B cell (primary cell): ENCODE measurements around the gene KCNK7. TPM values are rescaled to one million over a fixed set of nuclear protein-coding genes. Genes with fewer than 3 reads are reported as not detected.

Source experiments
- ATAC-seq: fragments of 200-7000 bp; cut with Tn5 transposase; one replicate; pipeline ENCODE4 v1.10.0; 2021; ENCODE audit warnings: low read depth, mild to moderate bottlenecking, moderate number of reproducible peaks, moderate library complexity
- CTCF ChIA-PET: fragments of 350-600 bp; sonication (Branson Sonifier 250); formaldehyde crosslinking; loops from one replicate; lab custom pipeline; 2021; ENCODE audit warnings: antibody characterized with exemption, inconsistent platforms; lab: Charles Lee
- POLR2A ChIA-PET: fragments of 350-600 bp; sonication (Branson Sonifier 250); formaldehyde crosslinking; loops from one replicate; lab custom pipeline; 2021; ENCODE audit warnings: antibody characterized with exemption; lab: Charles Lee
- DNase-seq: peaks from one replicate; pipeline ENCODE4 v3.0.0; 2013
- H2AFZ ChIP-seq: 2 replicates; pipeline ENCODE4 v1.6.1; 2012; ENCODE audit warnings: mild to moderate bottlenecking, low read depth, low read length; ENCODE audit not compliant: insufficient read depth, poor library complexity, severe bottlenecking
- H3K27ac ChIP-seq, 2 donors: 1 replicate in 1 of 2; 2 replicates in 1 of 2; pipeline ENCODE4 v1.5.1; 2012 to 2013; ENCODE audit warnings: low read length in 2 of 2, mild to moderate bottlenecking in 2 of 2, moderate library complexity in 1 of 2
- H3K27me3 ChIP-seq, 4 experiments: fragments of 200-600 bp in 1 of 4; sonication (generic) in 1 of 4; replicated peaks in 1 of 4; 1 replicate in 2 of 4; 2 replicates in 2 of 4; pipeline versions ENCODE4 v1.6.1 to v1.7.0; 2013 to 2016; ENCODE audit warnings: low read length in 3 of 4, mild to moderate bottlenecking in 2 of 4, mixed read lengths in 1 of 4, moderate library complexity in 1 of 4; ENCODE audit not compliant: insufficient read depth in 4 of 4, control insufficient read depth in 3 of 4; ENCODE audit errors: control extremely low read depth in 1 of 4
- H3K36me3 ChIP-seq, 2 experiments: replicated peaks in 1 of 2; 1 replicate in 1 of 2; 2 replicates in 1 of 2; pipeline versions ENCODE4 v1.6.1 to v1.7.1; 2013; ENCODE audit warnings: low read length in 1 of 2; ENCODE audit not compliant: insufficient read depth in 2 of 2, control insufficient read depth in 1 of 2; ENCODE audit errors: control extremely low read depth in 1 of 2, extremely low read depth in 1 of 2
- H3K4me1 ChIP-seq, 2 donors: fragments of 200-600 bp in 1 of 2; sonication (generic) in 1 of 2; 1 replicate in 1 of 2; 2 replicates in 1 of 2; pipeline versions ENCODE4 v1.5.1 to v1.6.1; 2013 to 2017; ENCODE audit warnings: low read length in 2 of 2; ENCODE audit not compliant: control insufficient read depth in 2 of 2, insufficient read depth in 2 of 2
- H3K4me2 ChIP-seq: replicated peaks from 2 replicates; pipeline ENCODE3; 2012; ENCODE audit warnings: mild to moderate bottlenecking, low read depth, low read length; ENCODE audit not compliant: poor library complexity, severe bottlenecking
- H3K4me3 ChIP-seq, 5 experiments: fragments of 200-600 bp in 1 of 5; sonication (generic) in 1 of 5; 1 replicate in 3 of 5; 2 replicates in 2 of 5; pipeline versions ENCODE4 v1.5.1 to v1.7.0; 2011 to 2016; ENCODE audit warnings: low read length in 4 of 5, mild to moderate bottlenecking in 4 of 5, low read depth in 2 of 5, control low read depth in 1 of 5, moderate library complexity in 1 of 5; ENCODE audit not compliant: insufficient read depth in 1 of 5; ENCODE audit errors: control extremely low read depth in 1 of 5, extremely low read depth in 1 of 5
- H3K79me2 ChIP-seq: fragments of 200-600 bp; sonication (generic); one replicate; pipeline ENCODE4 v1.6.0; 2016; ENCODE audit warnings: low read length; ENCODE audit not compliant: control insufficient read depth, insufficient read depth
- H3K9ac ChIP-seq: fragments of 200-600 bp; sonication (generic); 2 replicates; pipeline ENCODE4 v1.6.1; 2017; ENCODE audit warnings: mild to moderate bottlenecking, low read length, moderate library complexity
- H3K9me3 ChIP-seq, 3 donors: one replicate each; pipeline versions ENCODE4 v1.6.1 to v1.7.1; 2013; ENCODE audit warnings: low read length in 2 of 3; ENCODE audit not compliant: control insufficient read depth in 2 of 3, insufficient read depth in 1 of 3; ENCODE audit errors: control extremely low read depth in 1 of 3
- H4K20me1 ChIP-seq: 2 replicates; pipeline ENCODE4 v1.6.0; 2012; ENCODE audit warnings: mild to moderate bottlenecking, low read length; ENCODE audit not compliant: insufficient read depth, control insufficient read depth, poor library complexity, severe bottlenecking
- H3K27ac Mint-ChIP-seq: one replicate; pipeline ENCODE4 v1.8.0; 2021; ENCODE audit warnings: mixed read lengths
- H3K27me3 Mint-ChIP-seq: one replicate; pipeline ENCODE4 v1.8.0; 2021; ENCODE audit warnings: mixed read lengths
- H3K4me1 Mint-ChIP-seq: one replicate; pipeline ENCODE4 v1.8.0; 2021; ENCODE audit warnings: mixed read lengths
- H3K4me3 Mint-ChIP-seq: one replicate; pipeline ENCODE4 v1.8.0; 2021; ENCODE audit warnings: mixed read lengths
- H3K9me3 Mint-ChIP-seq: one replicate; pipeline ENCODE4 v1.8.0; 2022; ENCODE audit warnings: mixed read lengths; ENCODE audit not compliant: insufficient read depth
- CTCF ChIP-seq: fragments of 200-600 bp; IDR thresholded peaks from one replicate; pipeline ENCODE4 v1.8.0; 2022; ENCODE audit warnings: antibody characterized with exemption, mild to moderate bottlenecking
- EZH2 ChIP-seq: IDR thresholded peaks from 2 replicates; pipeline ENCODE4 v1.6.1; 2012; ENCODE audit warnings: borderline replicate concordance, low read depth, mild to moderate bottlenecking, moderate library complexity, low read length; ENCODE audit not compliant: insufficient read depth, poor library complexity, severe bottlenecking
- WGBS: methylation state at CpG from one replicate; pipeline ENCODE4 v1.1.5; 2013; ENCODE audit warnings: missing lambda C conversion rate; ENCODE audit not compliant: insufficient coverage; 5-methylcytosine and 5-hydroxymethylcytosine counted together
- intact Hi-C: fragments of 100-400 bp; cut with micrococcal nuclease; formaldehyde crosslinking; loops from one replicate; pipeline ENCODE4 v1.10.0; 2022
- polyA plus RNA-seq: library from polyadenylated mRNA; depleted of rRNA; stranded (reverse); fragments of >200 nt; gene quantifications from 2 replicates; pipeline ENCODE4 v1.2.3, GENCODE V29; 2012
- total RNA-seq, 2 donors: library from RNA; stranded (reverse); fragments of 120-200 nt in 1 of 2; gene quantifications; 1 replicate in 1 of 2; 2 replicates in 1 of 2; pipeline versions ENCODE4 v1.2.3 to v1.2.4, GENCODE V29; 2013 to 2022

The KCNK7 gene
- total and polyA plus RNA-seq, 2 donors (not counting 1 experiment from before 2014, with no cell fraction given): 2.2 to 3.5 TPM

DNA sequence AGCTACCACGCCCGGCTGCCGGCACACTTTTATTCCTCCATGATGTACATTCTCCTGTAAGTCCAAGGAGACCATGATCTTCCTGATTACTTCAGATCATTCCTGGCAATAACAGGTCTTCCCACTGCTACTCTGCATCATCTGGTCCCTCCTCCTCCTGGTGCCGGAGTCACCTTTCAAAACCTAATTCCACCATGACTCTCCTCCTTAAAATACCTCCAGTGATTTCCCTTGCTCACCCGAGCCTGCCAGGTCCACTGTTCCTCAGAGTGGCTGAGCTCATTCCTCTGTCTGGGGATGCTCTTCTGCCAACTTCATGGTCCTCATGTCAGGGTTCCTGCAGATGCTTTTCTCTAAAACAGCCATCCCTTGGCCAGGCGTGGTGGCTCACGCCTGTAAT lies 33.6 kb downstream of the KCNK7 start:
- Histone ChIP-seq H3K79me2 (peaks cover 82% of the 10 kb centered on the region), H3K4me3 (no peak overlapping the region), H3K4me1 (peaks cover 28 to 39% of the 10 kb centered on the region in 2 donors), H3K27ac (no peak overlapping the region), H3K9me3 (no peaks in the 10 kb centered on the region), H3K4me2 (no peak overlapping the region), H2AFZ (no peak overlapping the region), H3K27me3 (no peaks in the 10 kb centered on the region), H4K20me1 (peaks cover 3% of the 10 kb centered on the region), H3K36me3 (no peaks in the 10 kb centered on the region), H3K9ac (no peak overlapping the region)
- POLR2A ChIA-PET: interaction anchor here (0.7 kb wide), 1 partner anchor 77 kb away, joined by 4 read pairs; no protein-coding TSS in a partner anchor
- Mint-ChIP-seq H3K4me3 (no peak overlapping the region), H3K9me3 (no peaks in the 10 kb centered on the region), H3K27ac (peak overlapping the region; percentile 26), H3K4me1 (peaks cover 27% of the 10 kb centered on the region), H3K27me3 (peaks cover 3% of the 10 kb centered on the region)
- TF ChIP-seq EZH2 (no peak), CTCF (no peak)
- CTCF ChIA-PET: interaction anchor here (0.6 to 2.4 kb wide), 8 partner anchors 8 to 323 kb away, joined by 3 to 18 read pairs (median 4); partner anchors contain the start of gene FAM89B
- no peak for DNase-seq
- no peak for ATAC-seq
- intact Hi-C loops: no loop called here
- 100% methylated on average over 7 of the region's 7 CpGs for WGBS

- POLR2A ChIA-PET: interaction anchor here (0.7 to 1.1 kb wide), 6 partner anchors 7 to 513 kb away, joined by 4 to 11 read pairs (median 6); partner anchors contain the start of gene FAM89B
- Mint-ChIP-seq H3K9me3 (no peaks in the 10 kb centered on the region), H3K4me3 (peak overlapping the region; percentile 13), H3K4me1 (peaks cover 21% of the 10 kb centered on the region), H3K27ac (peak overlapping the region; percentile 63), H3K27me3 (peaks cover 3% of the 10 kb centered on the region)
- no peaks in the 10 kb centered on the region for H3K27me3 ChIP-seq
- intact Hi-C loops: no loop called here
- no peak overlapping the region for H3K4me3 ChIP-seq
- TF ChIP-seq CTCF (no peak), EZH2 (no peak)
- H3K9ac ChIP-seq: no peak overlapping the region
- H3K9me3 ChIP-seq: no peaks in the 10 kb centered on the region
- no peak for DNase-seq
- H2AFZ ChIP-seq: no peak overlapping the region
- WGBS: 80% methylated on average over 8 of the region's 15 CpGs
- peaks cover 18 to 30% of the 10 kb centered on the region in 2 donors for H3K4me1 ChIP-seq
- no peaks in the 10 kb centered on the region for H4K20me1 ChIP-seq
- CTCF ChIA-PET: interaction anchor here (0.7 to 2.4 kb wide), 9 partner anchors 7 to 27 kb away, joined by 3 to 18 read pairs (median 4); partner anchors contain the start of gene ZNRD2
- peaks cover 71% of the 10 kb centered on the region for H3K79me2 ChIP-seq
- no peak overlapping the region for H3K4me2 ChIP-seq
- no peak overlapping the region for H3K27ac ChIP-seq
- ATAC-seq: no peak
- H3K36me3 ChIP-seq: no peaks in the 10 kb centered on the region
Observed at GRCh38 chr11:65560555-65561418, 34.8 kb downstream of the KCNK7 start.
